HUES6 (cell line): ENCODE measurements around the gene RNF126.
"Not testable (repeated sequence)": the region's sequence is repeated elsewhere in the genome, so short reads cannot be mapped to it uniquely, and the experiment has no call there.

Source experiments
- H3K27ac ChIP-seq: 2 replicates; pipeline ENCODE4 v1.7.0; 2013; ENCODE audit warnings: low read depth, mild to moderate bottlenecking, low read length, inconsistent platforms
- H3K27me3 ChIP-seq: 2 replicates; pipeline ENCODE4 v1.6.1; 2013; ENCODE audit warnings: low read length; ENCODE audit not compliant: control insufficient read depth, insufficient read depth
- H3K36me3 ChIP-seq: 2 replicates; pipeline ENCODE4 v1.6.1; 2013; ENCODE audit warnings: low read length; ENCODE audit not compliant: control insufficient read depth, insufficient read depth
- H3K4me1 ChIP-seq: 2 replicates; pipeline ENCODE4 v1.6.1; 2013; ENCODE audit warnings: low read length; ENCODE audit not compliant: control insufficient read depth, insufficient read depth
- H3K4me3 ChIP-seq: 2 replicates; pipeline ENCODE4 v1.5.1; 2013; ENCODE audit warnings: low read depth, low read length
- H3K9ac ChIP-seq: one replicate; pipeline ENCODE4 v1.6.1; 2013; ENCODE audit warnings: mild to moderate bottlenecking, low read length
- H3K9me3 ChIP-seq: 2 replicates; pipeline ENCODE4 v1.6.1; 2013; ENCODE audit warnings: low read depth, low read length; ENCODE audit not compliant: control insufficient read depth, insufficient read depth

RNF126 gene

GRCh38 chr19:604355-604754 is 58.7 kb downstream of the RNF126 start:
- no peaks in the 10 kb centered on the region for H3K27me3 ChIP-seq
- H3K9ac ChIP-seq = no peak overlapping the region
- no peaks in the 10 kb centered on the region for H3K36me3 ChIP-seq
- H3K4me3 ChIP-seq = no peak overlapping the region
- H3K4me1 ChIP-seq = no peaks in the 10 kb centered on the region
- H3K9me3 ChIP-seq = peaks cover 11% of the 10 kb centered on the region
- no peak overlapping the region for H3K27ac ChIP-seq

GRCh38 chr19:603779-604178 is 59.2 kb downstream of the RNF126 start:
- not testable (repeated sequence) for H3K27me3 ChIP-seq, H3K4me1 ChIP-seq, H3K36me3 ChIP-seq, H3K27ac ChIP-seq, H3K9ac ChIP-seq, H3K4me3 ChIP-seq
- H3K9me3 ChIP-seq = peaks cover 11% of the 10 kb centered on the region

- H3K9me3 ChIP-seq = peaks cover 11% of the 10 kb centered on the region
- H3K27ac ChIP-seq, H3K4me1 ChIP-seq, H3K27me3 ChIP-seq, H3K4me3 ChIP-seq, H3K36me3 ChIP-seq, H3K9ac ChIP-seq: not testable (repeated sequence)
Measured at GRCh38 chr19:603302-603639, 59.7 kb downstream of the RNF126 start.

- peaks cover 11% of the 10 kb centered on the region for H3K9me3 ChIP-seq
- no peaks in the 10 kb centered on the region for H3K4me1 ChIP-seq
- no peak overlapping the region for H3K27ac ChIP-seq
- no peak overlapping the region for H3K9ac ChIP-seq
- H3K36me3 ChIP-seq = no peaks in the 10 kb centered on the region
- no peak overlapping the region for H3K4me3 ChIP-seq
- H3K27me3 ChIP-seq = no peaks in the 10 kb centered on the region
Measured at GRCh38 chr19:602391-603301, 60.4 kb downstream of the RNF126 start.

- Histone ChIP-seq H3K9me3 (peaks cover 11% of the 10 kb centered on the region), H3K4me1 (no peaks in the 10 kb centered on the region), H3K4me3 (no peak overlapping the region), H3K27ac (no peak overlapping the region), H3K36me3 (no peaks in the 10 kb centered on the region), H3K27me3 (no peaks in the 10 kb centered on the region), H3K9ac (no peak overlapping the region)
Measured at GRCh38 chr19:601790-602189, 61.2 kb downstream of the RNF126 start.

- Histone ChIP-seq H3K4me1 (no peaks in the 10 kb centered on the region), H3K27me3 (no peaks in the 10 kb centered on the region), H3K9ac (no peak overlapping the region)
Measured at GRCh38 chr19:601310-601709, 61.7 kb downstream of the RNF126 start.

More at GRCh38 chr19:601310-601709, 61.7 kb downstream of the RNF126 start:
- Histone ChIP-seq H3K27ac (no peak overlapping the region), H3K36me3 (no peaks in the 10 kb centered on the region), H3K9me3 (peaks cover 11% of the 10 kb centered on the region), H3K4me3 (no peak overlapping the region)
